ENCODE data around the gene PLSCR2. TPM values are rescaled to one million over a fixed set of nuclear protein-coding genes. Genes with fewer than 3 reads are reported as not detected.

The PLSCR2 gene
- total and polyA plus RNA-seq, 2 experiments from 2014 or later, result not detected

- no peak overlapping the region for H3K9ac ChIP-seq
- H4K20me1 ChIP-seq (ENCODE audit: insufficient read depth), result no peaks in the 10 kb centered on the region
- H3K79me2 ChIP-seq (ENCODE audit: insufficient read depth), result no peaks in the 10 kb centered on the region
- no peaks in the 10 kb centered on the region for H3K27me3 ChIP-seq (replicated peaks; ENCODE audit: insufficient read depth)
- H3K9me3 ChIP-seq (ENCODE audit: low read depth), result no peaks in the 10 kb centered on the region
- no peak for DNase-seq
- 81 to 83% methylated on average over 4 of the region's 4 CpGs for WGBS, 2 experiments (ENCODE audit: low coverage in 1 of 2, low lambda C conversion rate in 2 of 2, missing lambda C conversion rate in 2 of 2)
- TF ChIP-seq EZH2 (IDR thresholded peaks at IDR 0.05; ENCODE audit: insufficient read depth, poor library complexity, severe bottlenecking), result no peak
- TF ChIP-seq EZH2phosphoT487 (IDR thresholded peaks at IDR 0.05; ENCODE audit: insufficient read depth, low read depth), result no peak
- H3K4me2 ChIP-seq (ENCODE audit: unreplicated experiment), result no peak overlapping the region
- no peaks in the 10 kb centered on the region for H3K36me3 ChIP-seq (ENCODE audit: low read depth)
- no peaks in the 10 kb centered on the region for H3K4me1 ChIP-seq (ENCODE audit: insufficient read depth)
- no peak overlapping the region for H2AFZ ChIP-seq
- H3K4me3 ChIP-seq, result no peak overlapping the region
- no peaks in the 10 kb centered on the region for H3K9me2 ChIP-seq (ENCODE audit: insufficient read depth)
- H3F3A ChIP-seq (ENCODE audit: insufficient read depth), result no peaks in the 10 kb centered on the region
- in situ Hi-C loops (cut with MboI), result no loop called here
- H3K27ac ChIP-seq, result no peak overlapping the region
These were observed 72.6 kb downstream of the PLSCR2 start for GRCh38 chr3:146396792-146397191.

GRCh38 chr3:146395164-146395563 lies 74.2 kb downstream of the PLSCR2 start:
- in situ Hi-C loops (cut with MboI), result no loop called here
- no peaks in the 10 kb centered on the region for H4K20me1 ChIP-seq (ENCODE audit: insufficient read depth)
- no peak overlapping the region for H3K4me3 ChIP-seq
- H3K27ac ChIP-seq, result no peak overlapping the region
- TF ChIP-seq EZH2phosphoT487 (IDR thresholded peaks at IDR 0.05; ENCODE audit: insufficient read depth, low read depth) (no peak), EZH2 (IDR thresholded peaks at IDR 0.05; ENCODE audit: insufficient read depth, poor library complexity, severe bottlenecking) (no peak)
- H3K36me3 ChIP-seq (ENCODE audit: low read depth), result no peaks in the 10 kb centered on the region
- H3K79me2 ChIP-seq (ENCODE audit: insufficient read depth), result no peaks in the 10 kb centered on the region
- H3K9me2 ChIP-seq (ENCODE audit: insufficient read depth), result no peaks in the 10 kb centered on the region
- H2AFZ ChIP-seq, result no peak overlapping the region
- H3K9me3 ChIP-seq (ENCODE audit: low read depth), result no peaks in the 10 kb centered on the region
- DNase-seq, result no peak
- no peak overlapping the region for H3K4me2 ChIP-seq (ENCODE audit: unreplicated experiment)
- peaks cover 7% of the 10 kb centered on the region for H3F3A ChIP-seq (ENCODE audit: insufficient read depth)
- 69 to 76% methylated on average over 2 of the region's 2 CpGs for WGBS, 2 experiments (ENCODE audit: low coverage in 1 of 2, low lambda C conversion rate in 2 of 2, missing lambda C conversion rate in 2 of 2)
- peaks cover 10% of the 10 kb centered on the region for H3K4me1 ChIP-seq (ENCODE audit: insufficient read depth)
- H3K27me3 ChIP-seq (replicated peaks; ENCODE audit: insufficient read depth), result no peaks in the 10 kb centered on the region
- no peak overlapping the region for H3K9ac ChIP-seq

GRCh38 chr3:146390957-146391356 lies 78.4 kb downstream of the PLSCR2 start:
- Histone ChIP-seq H2AFZ (no peak overlapping the region), H3K4me2 (ENCODE audit: unreplicated experiment) (peak overlapping the region; percentile 31), H3K4me3 (no peak overlapping the region), H4K20me1 (ENCODE audit: insufficient read depth) (no peaks in the 10 kb centered on the region), H3K36me3 (ENCODE audit: low read depth) (no peaks in the 10 kb centered on the region), H3K9me3 (ENCODE audit: low read depth) (no peaks in the 10 kb centered on the region), H3K79me2 (ENCODE audit: insufficient read depth) (no peaks in the 10 kb centered on the region), H3K27ac (no peak overlapping the region), H3K4me1 (ENCODE audit: insufficient read depth) (peaks cover 12% of the 10 kb centered on the region), H3F3A (ENCODE audit: insufficient read depth) (peaks cover 8% of the 10 kb centered on the region), H3K27me3 (replicated peaks; ENCODE audit: insufficient read depth) (no peaks in the 10 kb centered on the region), H3K9me2 (ENCODE audit: insufficient read depth) (no peaks in the 10 kb centered on the region), H3K9ac (no peak overlapping the region)
- peak; percentile 74 for DNase-seq
- TF ChIP-seq EZH2 (IDR thresholded peaks at IDR 0.05; ENCODE audit: insufficient read depth, poor library complexity, severe bottlenecking) (no peak), EZH2phosphoT487 (IDR thresholded peaks at IDR 0.05; ENCODE audit: insufficient read depth, low read depth) (no peak)
- in situ Hi-C loops (cut with MboI), result no loop called here

GRCh38 chr3:146390006-146390772 lies 79.2 kb downstream of the PLSCR2 start:
- 38 to 43% methylated on average over 2 of the region's 2 CpGs for WGBS, 2 experiments (ENCODE audit: low coverage in 1 of 2, low lambda C conversion rate in 2 of 2, missing lambda C conversion rate in 2 of 2)
- no peak overlapping the region for H3K27ac ChIP-seq
- H4K20me1 ChIP-seq (ENCODE audit: insufficient read depth), result no peaks in the 10 kb centered on the region
- no peaks in the 10 kb centered on the region for H3K27me3 ChIP-seq (replicated peaks; ENCODE audit: insufficient read depth)
- peaks cover 8% of the 10 kb centered on the region for H3F3A ChIP-seq (ENCODE audit: insufficient read depth)
- no peaks in the 10 kb centered on the region for H3K9me2 ChIP-seq (ENCODE audit: insufficient read depth)
- no peak overlapping the region for H2AFZ ChIP-seq
- H3K9ac ChIP-seq, result no peak overlapping the region
- H3K79me2 ChIP-seq (ENCODE audit: insufficient read depth), result no peaks in the 10 kb centered on the region
- no peaks in the 10 kb centered on the region for H3K36me3 ChIP-seq (ENCODE audit: low read depth)
- in situ Hi-C loops (cut with MboI), result no loop called here
- no peak for DNase-seq
- H3K4me3 ChIP-seq, result no peak overlapping the region
- H3K4me2 ChIP-seq (ENCODE audit: unreplicated experiment), result peak overlapping the region; percentile 31
- TF ChIP-seq EZH2 (IDR thresholded peaks at IDR 0.05; ENCODE audit: insufficient read depth, poor library complexity, severe bottlenecking) (no peak), EZH2phosphoT487 (IDR thresholded peaks at IDR 0.05; ENCODE audit: insufficient read depth, low read depth) (no peak)
- peaks cover 12% of the 10 kb centered on the region for H3K4me1 ChIP-seq (ENCODE audit: insufficient read depth)
- no peaks in the 10 kb centered on the region for H3K9me3 ChIP-seq (ENCODE audit: low read depth)
